Measurements from ENCODE around the gene PAK1. TPM values are rescaled to one million over a fixed set of nuclear protein-coding genes. Genes with fewer than 3 reads are reported as not detected.

Gene PAK1
- total RNA-seq, 4 donors from 2014 or later = 27.8 to 44.3 (median 36.2) TPM

DNA sequence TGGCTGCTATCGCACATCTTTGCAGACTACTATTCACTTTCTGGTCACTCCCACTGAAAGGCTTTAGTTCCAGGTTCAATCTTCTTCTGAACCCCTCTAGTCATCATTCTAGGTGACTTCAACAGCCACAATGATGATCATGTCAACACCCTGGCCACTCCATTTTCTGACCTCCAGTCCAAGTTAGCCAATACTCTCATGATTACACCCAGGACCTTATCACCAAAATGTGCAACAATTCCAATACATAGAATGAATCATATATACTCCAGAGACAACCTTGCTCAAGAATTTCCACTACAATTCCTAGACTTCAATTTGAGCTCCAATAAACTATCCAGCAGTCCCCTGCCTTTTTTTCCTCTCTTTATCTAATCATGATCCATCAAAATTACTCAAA is 70.7 kb downstream of the PAK1 start:
- Histone ChIP-seq H3K4me1 (peaks cover 4 to 52% (median 35%) of the 10 kb centered on the region in 4 donors), H3K27ac (replicated peaks in 1 of 4) (no peak overlapping the region), H3K27me3 (no peaks in the 10 kb centered on the region), H3K4me3 (no peak overlapping the region), H3K9me3 (no peaks in the 10 kb centered on the region), H3K36me3 (no peaks in the 10 kb centered on the region)
- TF ChIP-seq EP300 (IDR thresholded peaks at IDR 0.05) = no peak
- TF ChIP-seq POLR2AphosphoS5 (IDR thresholded peaks at IDR 0.05) = no peak
- no peak for TF ChIP-seq POLR2A (IDR thresholded peaks at IDR 0.05; ENCODE audit: low read depth)
- TF ChIP-seq, protein P1, sequence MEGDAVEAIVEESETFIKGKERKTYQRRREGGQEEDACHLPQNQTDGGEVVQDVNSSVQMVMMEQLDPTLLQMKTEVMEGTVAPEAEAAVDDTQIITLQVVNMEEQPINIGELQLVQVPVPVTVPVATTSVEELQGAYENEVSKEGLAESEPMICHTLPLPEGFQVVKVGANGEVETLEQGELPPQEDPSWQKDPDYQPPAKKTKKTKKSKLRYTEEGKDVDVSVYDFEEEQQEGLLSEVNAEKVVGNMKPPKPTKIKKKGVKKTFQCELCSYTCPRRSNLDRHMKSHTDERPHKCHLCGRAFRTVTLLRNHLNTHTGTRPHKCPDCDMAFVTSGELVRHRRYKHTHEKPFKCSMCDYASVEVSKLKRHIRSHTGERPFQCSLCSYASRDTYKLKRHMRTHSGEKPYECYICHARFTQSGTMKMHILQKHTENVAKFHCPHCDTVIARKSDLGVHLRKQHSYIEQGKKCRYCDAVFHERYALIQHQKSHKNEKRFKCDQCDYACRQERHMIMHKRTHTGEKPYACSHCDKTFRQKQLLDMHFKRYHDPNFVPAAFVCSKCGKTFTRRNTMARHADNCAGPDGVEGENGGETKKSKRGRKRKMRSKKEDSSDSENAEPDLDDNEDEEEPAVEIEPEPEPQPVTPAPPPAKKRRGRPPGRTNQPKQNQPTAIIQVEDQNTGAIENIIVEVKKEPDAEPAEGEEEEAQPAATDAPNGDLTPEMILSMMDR (IDR thresholded peaks at IDR 0.05) = no peak
- 100% methylated on average over 1 of the region's 1 CpG for WGBS
- intact Hi-C loops (cut with DNase I) = no loop called here
- no peak for DNase-seq (ENCODE audit: extremely low spot score)

DNA sequence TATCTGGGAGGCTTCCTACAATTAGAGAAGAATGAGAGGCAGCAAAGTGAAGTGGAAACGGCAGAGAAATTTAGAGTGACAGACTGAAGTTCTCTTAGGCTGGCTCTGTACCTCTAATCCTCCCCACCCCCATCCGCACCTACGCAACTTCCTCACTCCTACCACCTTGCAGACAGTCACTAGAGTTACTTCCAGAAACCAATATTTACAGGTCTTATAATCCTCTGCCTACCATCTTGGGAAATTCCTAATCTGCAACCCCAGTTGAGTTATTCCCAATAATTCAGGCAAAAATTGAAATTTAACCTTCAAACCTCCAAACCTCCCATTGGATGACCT is 71.7 kb downstream of the PAK1 start:
- Histone ChIP-seq H3K4me3 (no peak overlapping the region), H3K4me1 (peaks cover 0 to 46% (median 26%) of the 10 kb centered on the region in 4 donors), H3K9me3 (no peaks in the 10 kb centered on the region), H3K27me3 (no peaks in the 10 kb centered on the region), H3K27ac (replicated peaks in 1 of 4) (no peak overlapping the region), H3K36me3 (no peaks in the 10 kb centered on the region)
- DNase-seq (ENCODE audit: extremely low spot score) = no peak
- TF ChIP-seq POLR2A (IDR thresholded peaks at IDR 0.05; ENCODE audit: low read depth) (no peak), POLR2AphosphoS5 (IDR thresholded peaks at IDR 0.05) (no peak), EP300 (IDR thresholded peaks at IDR 0.05) (no peak)
- TF ChIP-seq, protein P1 (IDR thresholded peaks at IDR 0.05) = no peak
- intact Hi-C loops (cut with DNase I) = no loop called here
- 85% methylated on average over 3 of the region's 3 CpGs for WGBS

DNA sequence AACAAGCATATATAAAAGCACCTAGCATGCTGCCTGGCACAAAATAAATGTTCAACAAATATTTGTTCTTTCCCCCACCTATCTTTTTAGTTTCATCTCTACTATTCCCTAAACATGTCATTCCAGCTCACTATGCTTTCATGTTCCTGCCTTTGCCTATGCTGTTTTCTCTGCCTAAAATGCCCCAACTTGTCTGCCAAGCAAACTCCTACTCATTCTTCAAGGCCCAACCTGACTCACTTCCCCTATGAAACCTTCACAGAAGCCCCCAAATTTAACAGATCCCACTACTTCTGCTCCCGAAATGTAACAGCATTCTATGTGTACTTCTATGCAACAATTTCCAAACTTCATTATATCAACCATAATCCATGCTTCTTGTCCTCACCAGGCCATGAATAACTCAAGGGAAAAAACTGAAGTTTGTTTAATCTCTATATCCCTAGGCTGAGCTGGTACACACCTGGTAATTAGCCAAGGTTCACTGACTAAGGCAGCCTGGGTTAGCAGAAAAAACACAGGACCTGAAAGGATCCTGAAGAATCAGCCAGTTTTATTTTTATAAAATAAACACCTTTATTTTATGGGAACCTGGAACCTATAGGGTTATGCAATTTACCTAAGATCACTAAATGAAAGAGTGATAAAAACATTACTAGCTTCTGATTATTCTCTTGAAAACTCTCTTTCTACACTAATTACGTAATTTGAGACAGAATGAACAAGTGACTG is 72.2 kb downstream of the PAK1 start:
- TF ChIP-seq POLR2A (IDR thresholded peaks at IDR 0.05; ENCODE audit: low read depth) (no peak), EP300 (IDR thresholded peaks at IDR 0.05) (no peak), POLR2AphosphoS5 (IDR thresholded peaks at IDR 0.05) (no peak)
- TF ChIP-seq, protein P1 (IDR thresholded peaks at IDR 0.05) = no peak
- WGBS = 94% methylated on average over 2 of the region's 2 CpGs
- Histone ChIP-seq H3K9me3 (no peaks in the 10 kb centered on the region), H3K36me3 (no peaks in the 10 kb centered on the region), H3K4me1 (peaks cover 0 to 47% (median 21%) of the 10 kb centered on the region in 4 donors), H3K27ac (replicated peaks in 1 of 4) (no peak overlapping the region), H3K27me3 (no peaks in the 10 kb centered on the region), H3K4me3 (no peak overlapping the region)
- DNase-seq (ENCODE audit: extremely low spot score) = no peak
- intact Hi-C loops (cut with DNase I) = no loop called here

DNA sequence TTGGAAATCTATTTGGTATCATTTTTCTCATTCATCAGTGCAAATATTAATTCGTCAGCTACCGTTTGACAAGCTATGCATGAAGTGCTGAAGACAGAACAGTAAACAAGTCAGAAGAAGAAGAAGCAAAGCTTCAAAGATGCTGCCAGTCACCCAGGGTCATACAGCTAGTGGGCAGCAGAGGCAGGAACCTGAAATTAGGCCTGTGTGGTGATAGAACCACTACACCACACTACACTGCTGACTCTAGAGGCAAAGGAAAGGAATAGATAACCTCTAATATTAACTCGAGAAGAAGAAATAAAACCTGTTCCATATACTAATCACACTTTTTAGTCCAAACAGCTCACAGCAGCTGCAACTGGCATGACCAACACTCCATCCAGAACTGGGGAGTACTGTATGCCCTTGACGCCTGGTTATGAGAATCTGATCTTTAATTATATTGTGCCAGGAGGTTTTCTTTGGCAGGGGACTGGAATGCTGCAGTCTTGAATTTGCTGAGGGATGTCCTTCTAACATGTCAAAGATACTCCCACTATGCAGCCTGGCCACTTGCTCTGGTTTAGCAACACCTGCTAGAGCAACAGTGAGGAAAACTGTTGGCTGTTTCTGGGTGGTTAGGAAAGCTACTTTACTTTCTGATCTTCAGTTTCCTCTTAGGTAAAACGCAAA is 73.0 kb downstream of the PAK1 start:
- H3K36me3 ChIP-seq = no peaks in the 10 kb centered on the region
- no peaks in the 10 kb centered on the region for H3K27me3 ChIP-seq
- intact Hi-C loops (cut with DNase I) = no loop called here
- no peak overlapping the region for H3K4me3 ChIP-seq
- H3K27ac ChIP-seq (replicated peaks in 1 of 4) = no peak overlapping the region
- DNase-seq (ENCODE audit: extremely low spot score) = no peak
- no peak for TF ChIP-seq POLR2A (IDR thresholded peaks at IDR 0.05; ENCODE audit: low read depth)
- no peak for TF ChIP-seq POLR2AphosphoS5 (IDR thresholded peaks at IDR 0.05)
- TF ChIP-seq, protein P1 (IDR thresholded peaks at IDR 0.05) = no peak
- no peaks in the 10 kb centered on the region for H3K9me3 ChIP-seq
- 78% methylated on average over 5 of the region's 5 CpGs for WGBS
- H3K4me1 ChIP-seq = peaks cover 0 to 47% (median 20%) of the 10 kb centered on the region in 4 donors

Measured in esophagus muscularis mucosa (tissue), 4 donors.